ENCODE results near the gene ZDHHC13.

- TF ChIP-seq REST (IDR thresholded peaks at IDR 0.05; ENCODE audit: insufficient read depth in 1 of 2, low read depth in 2 of 2, low read length in 2 of 2): no peak
- TF ChIP-seq POLR2AphosphoS5 (IDR thresholded peaks at IDR 0.05; ENCODE audit: low read depth, low read length): no peak
- TF ChIP-seq TAF1 (IDR thresholded peaks at IDR 0.05; ENCODE audit: borderline replicate concordance, insufficient read depth, low read length): no peak
- TF ChIP-seq SIN3A (IDR thresholded peaks at IDR 0.05; ENCODE audit: borderline replicate concordance, insufficient read depth, low read length): no peak
- TF ChIP-seq FOXP2 (optimal IDR thresholded peaks at IDR 0.05; ENCODE audit: borderline replicate concordance, extremely low read depth, extremely low read length, insufficient read depth): no peak
Observed at GRCh38 chr11:19088791-19089190, 28.2 kb upstream of the ZDHHC13 start.

All from PFSK-1 (cell line).